K562 (cell line): ENCODE data around the gene AKAP7. TPM values are rescaled to one million over a fixed set of nuclear protein-coding genes. Genes with fewer than 3 reads are reported as not detected.

Experiments used
- ATAC-seq: fragments of 200-7000 bp; cut with Tn5 transposase; 3 replicates; pipeline ENCODE4 v1.9.1; 2020; ENCODE audit warnings: moderate library complexity
- BruUV-seq: library from RNA; stranded (reverse); fragments of 400-500 nt; replicated peaks from 2 replicates; lab custom pipeline; 2021; lab: Mats Ljungman, UMichigan
- CTCF ChIA-PET: fragments of 300-600 bp; formaldehyde crosslinking; extraction: SDS; loops from one replicate; lab custom pipeline; 2021; ENCODE audit warnings: low intra/inter-chr PET ratio; lab: Yijun Ruan, JAX
- POLR2A ChIA-PET: fragments of 300-600, 350-650 bp; sonication (Branson Sonifier 250); formaldehyde crosslinking; extraction: SDS; loops from one replicate; lab custom pipeline; 2021; ENCODE audit warnings: antibody characterized with exemption, inconsistent platforms; lab: Yijun Ruan, JAX
- DNase-seq, 4 experiments: peaks; one replicate each; pipeline versions ENCODE4 v3.0.0 to v3.0.0-alpha.2; 2011 to 2018; ENCODE audit warnings: low spot score in 3 of 4, mixed read lengths in 3 of 4; ENCODE audit errors: extremely low read depth in 1 of 4
- FAIRE-seq: peaks from 2 replicates; lab custom pipeline; 2011; peaks lifted over from hg19 to GRCh38; lab: Jason Lieb, UNC
- H2AFZ ChIP-seq: 2 replicates; pipeline ENCODE4 v1.6.0; 2011; ENCODE audit warnings: low read depth, low read length, control low read depth, inconsistent platforms
- H3K27ac ChIP-seq: fragments of 200-600 bp; 3 replicates; pipeline ENCODE4 v1.8.0; 2011; ENCODE audit warnings: low read depth, mild to moderate bottlenecking, control low read depth, inconsistent platforms, low read length, moderate library complexity, mixed read lengths; ENCODE audit errors: extremely low read depth
- H3K27me3 ChIP-seq, 2 experiments: fragments of 300-600 bp in 1 of 2; 2 replicates in 1 of 2; 3 replicates in 1 of 2; pipeline versions ENCODE4 v1.6.0 to v1.8.0; 2011; ENCODE audit warnings: inconsistent platforms in 2 of 2, low read length in 2 of 2, mild to moderate bottlenecking in 1 of 2, mixed read lengths in 1 of 2, moderate library complexity in 1 of 2; ENCODE audit not compliant: control insufficient read depth in 2 of 2, insufficient read depth in 2 of 2
- H3K36me3 ChIP-seq: fragments of 300-600 bp; 3 replicates; pipeline ENCODE4 v1.8.0; 2011; ENCODE audit warnings: mild to moderate bottlenecking, low read length, inconsistent platforms; ENCODE audit not compliant: control insufficient read depth, insufficient read depth
- H3K4me1 ChIP-seq, 2 experiments: fragments of 200-600 bp in 1 of 2; replicated peaks in 1 of 2; 2 replicates in 1 of 2; 3 replicates in 1 of 2; pipeline versions ENCODE4 v1.5.1 to v1.8.0; 2011; ENCODE audit warnings: inconsistent platforms in 2 of 2, low read length in 2 of 2, mild to moderate bottlenecking in 1 of 2, mixed read lengths in 1 of 2, moderate library complexity in 1 of 2; ENCODE audit not compliant: control insufficient read depth in 2 of 2, insufficient read depth in 2 of 2
- H3K4me2 ChIP-seq: 2 replicates; pipeline ENCODE4 v1.6.1; 2011; ENCODE audit warnings: low read length, control low read depth, inconsistent platforms, mixed read lengths; ENCODE audit not compliant: insufficient read depth
- H3K4me3 ChIP-seq: fragments of 200-600 bp; sonication (generic), shearing (Covaris generic); 2 replicates; pipeline ENCODE4 v1.5.1; 2016; ENCODE audit warnings: control low read depth, inconsistent platforms
- H3K79me2 ChIP-seq: fragments of 200-600 bp; 3 replicates; pipeline ENCODE4 v1.8.0; 2011; ENCODE audit warnings: low read length, inconsistent platforms; ENCODE audit not compliant: control insufficient read depth, insufficient read depth
- H3K9ac ChIP-seq, 2 experiments: 2 replicates each; pipeline versions ENCODE4 v1.6.0 to v1.6.1; 2011; ENCODE audit warnings: low read depth in 2 of 2, low read length in 2 of 2, control low read depth in 1 of 2, inconsistent platforms in 1 of 2, mild to moderate bottlenecking in 1 of 2, mixed read lengths in 1 of 2; ENCODE audit not compliant: insufficient read depth in 1 of 2
- H3K9me1 ChIP-seq: one replicate; pipeline ENCODE4 v1.6.0; 2011; ENCODE audit warnings: inconsistent platforms, mild to moderate bottlenecking, low read length, moderate library complexity; ENCODE audit not compliant: control insufficient read depth, insufficient read depth
- H3K9me3 ChIP-seq: replicated peaks from 2 replicates; pipeline ENCODE4 v1.5.1; 2011; ENCODE audit warnings: low read depth, low read length, inconsistent platforms; ENCODE audit not compliant: control insufficient read depth, insufficient read depth
- H4K20me1 ChIP-seq: replicated peaks from 2 replicates; pipeline ENCODE4 v1.6.1; 2011; ENCODE audit warnings: low read length, inconsistent platforms, mixed read lengths; ENCODE audit not compliant: control insufficient read depth, insufficient read depth
- CBFA2T3 ChIP-seq: fragments of 450-650 bp; IDR thresholded peaks from 2 replicates; pipeline ENCODE4 v1.6.1; 2017
- CREBBP ChIP-seq: IDR thresholded peaks from one replicate; pipeline ENCODE4 v1.6.1; 2012; ENCODE audit warnings: low read depth, mild to moderate bottlenecking, control low read depth, inconsistent platforms, low read length
- GATAD2A ChIP-seq: fragments of 450-650 bp; IDR thresholded peaks from 2 replicates; pipeline ENCODE4 v1.6.1; 2017
- NCOA4 ChIP-seq: fragments of 450-650 bp; IDR thresholded peaks from 2 replicates; pipeline ENCODE4 v1.6.1; 2018; ENCODE audit warnings: mild to moderate bottlenecking; ENCODE audit not compliant: partially characterized antibody
- ZNF12 ChIP-seq: sonication (generic); formaldehyde crosslinking; IDR thresholded peaks from 2 replicates; pipeline ENCODE4 v1.4.0; 2020; ENCODE audit warnings: mild to moderate bottlenecking, missing genetic modification reagents
- ZNF133 ChIP-seq: fragments of 250-450 bp; sonication (Bioruptor Pico); IDR thresholded peaks from 2 replicates; pipeline ENCODE4 v1.4.0; 2020; ENCODE audit warnings: mild to moderate bottlenecking
- WGBS: fragments of 100-300 bp; shearing (Covaris generic); methylation state at CpG from one replicate; pipeline ENCODE4 v1.1.6; 2016; ENCODE audit warnings: low coverage, mixed read lengths; ENCODE audit not compliant: insufficient coverage; ENCODE audit errors: missing lambda C conversion rate; 5-methylcytosine and 5-hydroxymethylcytosine counted together
- in situ Hi-C: fragments of 300-500 bp; cut with MboI; formaldehyde crosslinking; loops from 4 replicates; pipeline ENCODE4 v1.15.0; 2018; ENCODE audit warnings: inconsistent platforms, mixed read lengths
- intact Hi-C: fragments of 100-400 bp; cut with micrococcal nuclease; formaldehyde crosslinking; loops from 2 replicates; pipeline ENCODE4 v1.14.2; 2022
- polyA plus RNA-seq, 8 experiments: library from polyadenylated mRNA; depleted of rRNA in 4 of 8; stranded (reverse) in 5 of 8; unstranded in 3 of 8; fragments of >200 nt; fragmentation: Nextera tagmentation in 2 of 8; fragmentation: Illumina TruSeq in 1 of 8; extraction: Ambion mirVana in 2 of 8; extraction: Trizol in 1 of 8; gene quantifications; 2 replicates each; pipeline versions ENCODE4 v1.2.1 to v1.2.3, GENCODE V29; 2011 to 2014; ENCODE audit warnings: inconsistent platforms in 1 of 8, missing spikeins in 1 of 8
- total RNA-seq, 7 experiments: library from RNA; depleted of rRNA in 6 of 7; stranded (reverse); fragments of >200 nt in 6 of 7; fragmentation: Illumina TruSeq in 2 of 7; extraction: Trizol in 2 of 7; gene quantifications; 2 replicates each; pipeline versions ENCODE4 v1.2.1 to v1.2.3, GENCODE V29; 2011 to 2021; ENCODE audit warnings: low replicate concordance in 1 of 7
- TF ChIP-seq, protein P1 (sequence below): fragments of 250-450 bp; sonication (Bioruptor Pico); IDR thresholded peaks from 2 replicates; pipeline ENCODE4 v1.6.1; 2021; ENCODE audit warnings: mild to moderate bottlenecking
- TF ChIP-seq, protein P2 (sequence below): fragments of 450-650 bp; formaldehyde crosslinking; conservative IDR thresholded peaks from 2 replicates; pipeline ENCODE4 v1.4.0; 2022; ENCODE audit warnings: mild to moderate bottlenecking, missing genetic modification characterization
- TF ChIP-seq, protein P3 (sequence below): fragments of 450-650 bp; conservative IDR thresholded peaks from 2 replicates; pipeline ENCODE4 v1.6.1; 2016; ENCODE audit warnings: missing genetic modification characterization, low read depth, mild to moderate bottlenecking, missing compliant biosample characterization, moderate library complexity

The AKAP7 gene
- total and polyA plus RNA-seq, 9 of the 15 experiments (the other 6 are each of a cell fraction or from before 2014, with no cell fraction given) = 0.82 to 2.6 (median 1.6) TPM

DNA sequence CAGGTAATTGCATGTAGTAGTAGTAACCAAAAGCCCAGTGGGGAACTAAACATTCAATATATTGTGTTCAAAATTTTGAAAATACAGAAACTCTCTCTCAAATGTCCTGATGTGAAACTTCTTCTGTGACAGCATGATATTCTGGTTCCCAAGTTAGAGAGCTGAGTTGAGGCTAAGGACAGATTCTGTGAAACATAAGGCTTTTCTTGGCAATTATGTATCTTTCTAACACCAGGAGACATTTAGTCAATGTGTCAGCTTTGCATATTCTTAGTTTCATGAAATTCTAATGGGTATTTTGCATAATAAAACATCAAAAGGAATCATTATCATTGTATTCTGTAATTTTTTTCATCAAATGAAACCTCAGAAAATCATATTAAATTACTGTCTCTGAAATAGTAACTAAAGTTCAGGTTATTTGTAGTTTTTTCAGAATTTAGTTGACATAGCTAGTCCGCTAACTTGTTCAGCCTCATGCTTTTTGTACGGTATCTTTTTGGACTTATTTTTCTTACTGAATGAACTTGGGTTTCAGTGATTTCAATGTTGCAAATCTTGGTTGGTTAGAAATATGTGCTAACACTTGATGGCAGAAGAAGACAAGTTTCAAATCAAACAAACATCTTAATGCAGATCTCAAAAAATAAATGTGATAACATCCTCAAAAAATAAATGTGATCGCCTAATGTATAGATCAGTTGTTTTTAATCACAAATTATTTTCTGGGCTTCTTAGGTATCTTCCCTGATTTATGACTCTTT is 70.4 kb downstream of the AKAP7 start:
- Histone ChIP-seq H3K9me3 (no peaks in the 10 kb centered on the region), H3K27ac (no peak overlapping the region), H3K4me2 (no peak overlapping the region), H3K4me1 (no peaks in the 10 kb centered on the region), H4K20me1 (no peaks in the 10 kb centered on the region), H3K27me3 (no peaks in the 10 kb centered on the region), H3K9ac (no peak overlapping the region), H3K9me1 (no peaks in the 10 kb centered on the region), H3K4me3 (no peak overlapping the region), H2AFZ (no peak overlapping the region), H3K79me2 (no peaks in the 10 kb centered on the region), H3K36me3 (no peaks in the 10 kb centered on the region)
- intact Hi-C loops (no loop called here), in situ Hi-C loops (no loop called here)
- FAIRE-seq (no peak), DNase-seq (no peak), ATAC-seq (no peak)
- BruUV-seq = no TSS peak
- TF ChIP-seq, protein P1, sequence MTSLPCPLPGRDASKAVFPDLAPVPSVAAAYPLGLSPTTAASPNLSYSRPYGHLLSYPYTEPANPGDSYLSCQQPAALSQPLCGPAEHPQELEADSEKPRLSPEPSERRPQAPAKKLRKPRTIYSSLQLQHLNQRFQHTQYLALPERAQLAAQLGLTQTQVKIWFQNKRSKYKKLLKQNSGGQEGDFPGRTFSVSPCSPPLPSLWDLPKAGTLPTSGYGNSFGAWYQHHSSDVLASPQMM (CRISPR knock-in tag) = no peak
- TF ChIP-seq GATAD2A = no peak
- no peak for TF ChIP-seq CREBBP
- TF ChIP-seq, protein P2, sequence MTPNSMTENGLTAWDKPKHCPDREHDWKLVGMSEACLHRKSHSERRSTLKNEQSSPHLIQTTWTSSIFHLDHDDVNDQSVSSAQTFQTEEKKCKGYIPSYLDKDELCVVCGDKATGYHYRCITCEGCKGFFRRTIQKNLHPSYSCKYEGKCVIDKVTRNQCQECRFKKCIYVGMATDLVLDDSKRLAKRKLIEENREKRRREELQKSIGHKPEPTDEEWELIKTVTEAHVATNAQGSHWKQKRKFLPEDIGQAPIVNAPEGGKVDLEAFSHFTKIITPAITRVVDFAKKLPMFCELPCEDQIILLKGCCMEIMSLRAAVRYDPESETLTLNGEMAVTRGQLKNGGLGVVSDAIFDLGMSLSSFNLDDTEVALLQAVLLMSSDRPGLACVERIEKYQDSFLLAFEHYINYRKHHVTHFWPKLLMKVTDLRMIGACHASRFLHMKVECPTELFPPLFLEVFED (CRISPR knock-in tag) = no peak
- TF ChIP-seq, protein P3, sequence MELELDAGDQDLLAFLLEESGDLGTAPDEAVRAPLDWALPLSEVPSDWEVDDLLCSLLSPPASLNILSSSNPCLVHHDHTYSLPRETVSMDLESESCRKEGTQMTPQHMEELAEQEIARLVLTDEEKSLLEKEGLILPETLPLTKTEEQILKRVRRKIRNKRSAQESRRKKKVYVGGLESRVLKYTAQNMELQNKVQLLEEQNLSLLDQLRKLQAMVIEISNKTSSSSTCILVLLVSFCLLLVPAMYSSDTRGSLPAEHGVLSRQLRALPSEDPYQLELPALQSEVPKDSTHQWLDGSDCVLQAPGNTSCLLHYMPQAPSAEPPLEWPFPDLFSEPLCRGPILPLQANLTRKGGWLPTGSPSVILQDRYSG (tag) = no peak
- no peak for TF ChIP-seq ZNF133
- TF ChIP-seq ZNF12 = no peak
- TF ChIP-seq NCOA4 = no peak
- no peak for TF ChIP-seq CBFA2T3
- ChIA-PET POLR2A (no interaction called here), CTCF (no interaction called here)
- WGBS = 14% methylated on average over 3 of the region's 3 CpGs
